ENCODE data around the gene ECT2.
"Not testable (repeated sequence)": the region's sequence is repeated elsewhere in the genome, so short reads cannot be mapped to it uniquely, and the experiment has no call there.

DNA sequence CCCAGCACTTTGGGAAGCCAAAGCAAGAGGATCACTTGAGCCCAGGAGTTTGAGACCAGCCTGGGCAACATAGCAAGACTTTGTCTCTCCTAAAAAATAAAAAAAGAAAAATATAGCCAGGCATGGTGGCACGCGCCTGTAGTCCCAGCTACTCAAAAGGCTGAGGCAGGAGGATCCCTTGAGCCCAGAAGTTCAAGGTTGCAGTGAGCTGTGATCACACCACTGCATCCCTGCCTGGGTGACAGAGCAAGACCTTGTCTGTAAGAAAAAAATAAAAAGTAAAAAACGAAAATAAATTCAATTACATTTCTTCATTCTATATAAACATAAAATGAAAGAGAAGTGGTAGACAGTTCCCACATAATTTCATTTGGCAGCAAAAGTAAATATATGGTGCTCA lies 47.8 kb upstream of the ECT2 start:
- TF ChIP-seq CTCF, POLR2A, EP300 (IDR thresholded peaks at IDR 0.05): not testable (repeated sequence)
